Measurements from ENCODE around the gene ZNF862. TPM values are rescaled to one million over a fixed set of nuclear protein-coding genes. Genes with fewer than 3 reads are reported as not detected.
A peak's percentile ranks its signal among the peaks of the same experiment; 100 is the strongest.

ZNF862 gene
- total RNA-seq, 1 experiment from 2014 or later = 1.9 TPM

GRCh38 chr7:149870701-149871483, 32.7 kb downstream of the ZNF862 start:
- Histone ChIP-seq H3T11ph (ENCODE audit: low read length) (no peak overlapping the region), H3K4me1 (ENCODE audit: insufficient read depth, low read length) (no peaks in the 10 kb centered on the region; the same call in 1 of the 2 replicates), H3K23me2 (ENCODE audit: insufficient read length, low read depth, low read length, poor library complexity, severe bottlenecking) (peaks cover 11% of the 10 kb centered on the region), H2BK120ac (ENCODE audit: low read depth, low read length, poor library complexity, severe bottlenecking) (no peak overlapping the region), H4K20me1 (ENCODE audit: control insufficient read depth, insufficient read depth, insufficient read length) (no peaks in the 10 kb centered on the region), H2BK20ac (ENCODE audit: low read depth, low read length, poor library complexity, severe bottlenecking) (no peak overlapping the region), H3K4ac (ENCODE audit: low read depth, low read length) (no peak overlapping the region), H3K27ac (ENCODE audit: insufficient read length, low read depth, low read length) (no peak overlapping the region), H3K9ac (ENCODE audit: extremely low read depth, insufficient read length, low read length) (no peak overlapping the region), H2AK5ac (ENCODE audit: insufficient read length, low read length) (no peak overlapping the region), H3K27me3 (ENCODE audit: insufficient read depth, low read length) (no peaks in the 10 kb centered on the region; the same call in 1 of the 2 replicates), H2BK5ac (ENCODE audit: insufficient read length, low read length) (no peak overlapping the region), H3K79me1 (ENCODE audit: insufficient read depth, low read depth, low read length, poor library complexity, severe bottlenecking) (no peaks in the 10 kb centered on the region), H3K56ac (ENCODE audit: insufficient read length, low read depth, low read length) (no peak overlapping the region), H3K9me3 (ENCODE audit: control insufficient read depth, low read depth, low read length) (no peaks in the 10 kb centered on the region), H3K4me2 (ENCODE audit: insufficient read depth, insufficient read length, low read length) (no peak overlapping the region), H3K23ac (ENCODE audit: insufficient read length, low read depth, low read length) (no peak overlapping the region), H3K79me2 (ENCODE audit: insufficient read depth, low read length) (no peaks in the 10 kb centered on the region), H3K14ac (ENCODE audit: insufficient read depth, low read length) (no peak overlapping the region), H2BK15ac (ENCODE audit: low read depth, low read length) (no peak overlapping the region), H4K91ac (ENCODE audit: insufficient read length, low read depth, low read length) (no peak overlapping the region), H4K5ac (ENCODE audit: insufficient read length, low read depth, low read length) (no peak overlapping the region), H2BK12ac (ENCODE audit: insufficient read length, low read depth, low read length) (no peak overlapping the region), H3K18ac (ENCODE audit: insufficient read length, low read depth, low read length) (no peak overlapping the region), H2AFZ (ENCODE audit: low read length) (no peak overlapping the region), H4K8ac (replicated peaks; ENCODE audit: insufficient read length, low read depth, low read length) (no peak overlapping the region)
- no peak overlapping the region for H3K27ac Mint-ChIP-seq
- H3K36me3 Mint-ChIP-seq (ENCODE audit: insufficient read depth in 1 of 3, low read depth in 3 of 3) = no peaks in the 10 kb centered on the region
- TF ChIP-seq CTCF (conservative IDR thresholded peaks at IDR 0.05) = no peak
- H3K4me3 Mint-ChIP-seq = no peak overlapping the region
- no CpG with 5 or more reads among the region's 12 CpGs for WGBS (ENCODE audit: extremely low coverage, insufficient read length, low lambda C conversion rate)
- peaks cover 39% of the 10 kb centered on the region for H3K27me3 Mint-ChIP-seq (ENCODE audit: low read depth)
- DNase-seq = peak; percentile 26
- H3K4me1 Mint-ChIP-seq = peaks cover 8 to 12% of the 10 kb centered on the region in 2 experiments
- no peaks in the 10 kb centered on the region for H3K9me3 Mint-ChIP-seq

Data from H9 (cell line).